GM21423 (cell line): Measurements from ENCODE around the gene ADPRHL1.
"Not testable (repeated sequence)": the region's sequence is repeated elsewhere in the genome, so short reads cannot be mapped to it uniquely, and the experiment has no call there.

Experiments
- ATAC-seq: cut with Tn5 transposase; IDR thresholded peaks from one replicate; pipeline ENCODE4 v1.9.1; 2021; ENCODE audit warnings: mild to moderate bottlenecking, moderate library complexity; ENCODE audit not compliant: unreplicated experiment

The ADPRHL1 gene

GRCh38 chr13:113403255-113404104 is 49.8 kb downstream of the ADPRHL1 start:
- ATAC-seq: no peak

GRCh38 chr13:113402471-113403254 is 50.6 kb downstream of the ADPRHL1 start:
- ATAC-seq: no peak

- ATAC-seq: no peak
Measured at GRCh38 chr13:113401452-113402415, 51.6 kb downstream of the ADPRHL1 start.

- no peak for ATAC-seq
Measured at GRCh38 chr13:113400621-113401451, 52.5 kb downstream of the ADPRHL1 start.

- ATAC-seq: no peak
Measured at GRCh38 chr13:113399755-113400149, 53.5 kb downstream of the ADPRHL1 start.

- no peak for ATAC-seq
Measured at GRCh38 chr13:113398963-113399754, 54.1 kb downstream of the ADPRHL1 start.

- ATAC-seq: no peak
Measured at GRCh38 chr13:113397608-113398425, 55.5 kb downstream of the ADPRHL1 start.

- ATAC-seq: peak; percentile 16
Measured at GRCh38 chr13:113394339-113394640, 59.0 kb downstream of the ADPRHL1 start.

GRCh38 chr13:113393563-113394338 is 59.5 kb downstream of the ADPRHL1 start:
- ATAC-seq: peak; percentile 94

- ATAC-seq: no peak
Measured at GRCh38 chr13:113393226-113393562, 60.1 kb downstream of the ADPRHL1 start.

GRCh38 chr13:113390874-113391497 is 62.3 kb downstream of the ADPRHL1 start:
- ATAC-seq: no peak

GRCh38 chr13:113389586-113389985 is 63.7 kb downstream of the ADPRHL1 start:
- ATAC-seq: not testable (repeated sequence)

- no peak for ATAC-seq
Measured at GRCh38 chr13:113387396-113387795, 65.9 kb downstream of the ADPRHL1 start.

- no peak for ATAC-seq
Measured at GRCh38 chr13:113383089-113383488, 70.2 kb downstream of the ADPRHL1 start.

GRCh38 chr13:113382542-113382941 is 70.7 kb downstream of the ADPRHL1 start:
- not testable (repeated sequence) for ATAC-seq

GRCh38 chr13:113378825-113379224 is 74.5 kb downstream of the ADPRHL1 start:
- no peak for ATAC-seq

GRCh38 chr13:113374511-113375175 is 78.6 kb downstream of the ADPRHL1 start:
- no peak for ATAC-seq
